ENCODE data around the gene FAM151A.
"Not testable (repeated sequence)": the region's sequence is repeated elsewhere in the genome, so short reads cannot be mapped to it uniquely, and the experiment has no call there.

The FAM151A gene

DNA sequence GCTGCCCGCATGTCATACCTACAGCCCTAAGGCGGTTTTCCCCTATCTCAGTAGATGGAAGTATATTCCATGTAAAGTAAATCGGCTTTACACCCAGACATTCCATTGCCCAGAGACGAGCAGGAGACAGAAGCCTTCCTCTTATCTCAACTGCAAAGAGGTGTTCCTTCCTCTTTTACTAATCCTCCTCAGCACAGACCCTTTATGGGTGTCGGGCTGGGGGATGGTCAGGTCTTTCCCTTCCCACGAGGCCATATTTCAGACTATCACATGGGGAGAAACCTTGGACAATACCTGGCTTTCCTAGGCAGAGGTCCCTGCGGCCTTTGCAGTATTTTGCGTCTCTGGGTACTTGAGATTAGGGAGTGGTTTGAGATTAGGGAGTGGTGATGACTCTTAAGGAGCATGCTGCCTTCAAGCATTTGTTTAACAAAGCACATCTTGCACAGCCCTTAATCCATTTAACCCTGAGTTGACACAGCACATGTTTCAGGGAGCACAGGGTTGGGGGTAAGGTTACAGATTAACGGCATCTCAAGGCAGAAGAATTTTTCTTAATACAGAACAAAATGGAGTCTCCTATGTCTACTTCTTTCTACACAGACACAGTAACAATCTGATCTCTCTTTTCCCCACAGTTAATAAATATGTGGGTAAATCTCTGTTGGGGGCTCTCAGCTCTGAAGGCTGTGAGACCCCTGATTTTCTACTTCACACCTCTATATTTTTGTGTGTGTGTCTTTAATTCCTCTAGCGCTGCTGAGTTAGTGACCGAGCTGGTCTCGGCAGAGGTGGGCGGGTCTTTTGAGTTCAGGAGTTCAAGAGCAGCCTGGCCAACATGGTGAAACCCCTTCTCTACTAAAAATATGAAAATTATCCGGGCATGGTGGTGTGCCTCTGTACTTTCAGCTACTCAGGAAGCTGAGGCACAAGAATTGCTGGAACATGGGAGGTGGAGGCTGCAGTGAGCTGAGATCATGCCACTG, 13.4 kb upstream of the FAM151A start:
- DNase-seq = not testable (repeated sequence)

DNA sequence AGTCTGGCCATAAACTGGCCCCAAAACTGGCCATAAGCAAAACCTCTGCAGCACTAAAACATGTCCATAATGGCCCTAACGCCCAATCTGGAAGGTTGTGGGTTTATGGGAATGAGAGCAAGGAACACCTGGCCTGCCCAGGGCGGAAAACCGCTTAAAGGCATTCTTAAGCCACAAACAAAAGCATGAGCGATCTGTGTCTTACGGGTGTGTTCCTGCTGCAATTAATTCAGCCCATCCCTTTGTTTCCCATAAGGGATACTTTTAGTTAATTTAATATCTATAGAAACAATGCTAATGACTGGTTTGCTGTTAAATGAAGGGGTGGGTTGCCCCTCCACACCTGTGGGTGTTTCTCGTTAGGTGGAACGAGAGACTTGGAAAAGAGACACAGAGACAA, 12.5 kb upstream of the FAM151A start:
- not testable (repeated sequence) for DNase-seq

DNA sequence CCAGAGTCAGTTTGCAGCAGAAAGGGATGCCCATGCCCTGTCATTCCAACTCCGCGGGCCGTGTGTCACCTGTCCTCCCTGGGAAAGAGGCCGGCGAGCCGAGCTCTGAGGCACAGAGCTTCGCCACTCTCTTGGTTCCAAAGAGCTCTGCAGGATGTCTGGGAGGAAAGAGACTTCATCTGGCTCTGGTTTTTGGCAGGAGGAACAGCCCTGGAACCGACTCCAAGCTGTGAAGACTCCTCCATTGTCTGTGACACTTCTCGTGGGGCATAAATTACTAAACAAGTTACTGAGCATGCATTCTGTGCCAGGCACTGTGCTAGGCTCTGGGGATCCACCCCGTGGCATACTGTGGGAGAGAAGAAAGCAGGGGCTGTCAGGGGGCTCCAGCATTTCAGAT, 3.9 kb upstream of the FAM151A start:
- no peak for DNase-seq

DNA sequence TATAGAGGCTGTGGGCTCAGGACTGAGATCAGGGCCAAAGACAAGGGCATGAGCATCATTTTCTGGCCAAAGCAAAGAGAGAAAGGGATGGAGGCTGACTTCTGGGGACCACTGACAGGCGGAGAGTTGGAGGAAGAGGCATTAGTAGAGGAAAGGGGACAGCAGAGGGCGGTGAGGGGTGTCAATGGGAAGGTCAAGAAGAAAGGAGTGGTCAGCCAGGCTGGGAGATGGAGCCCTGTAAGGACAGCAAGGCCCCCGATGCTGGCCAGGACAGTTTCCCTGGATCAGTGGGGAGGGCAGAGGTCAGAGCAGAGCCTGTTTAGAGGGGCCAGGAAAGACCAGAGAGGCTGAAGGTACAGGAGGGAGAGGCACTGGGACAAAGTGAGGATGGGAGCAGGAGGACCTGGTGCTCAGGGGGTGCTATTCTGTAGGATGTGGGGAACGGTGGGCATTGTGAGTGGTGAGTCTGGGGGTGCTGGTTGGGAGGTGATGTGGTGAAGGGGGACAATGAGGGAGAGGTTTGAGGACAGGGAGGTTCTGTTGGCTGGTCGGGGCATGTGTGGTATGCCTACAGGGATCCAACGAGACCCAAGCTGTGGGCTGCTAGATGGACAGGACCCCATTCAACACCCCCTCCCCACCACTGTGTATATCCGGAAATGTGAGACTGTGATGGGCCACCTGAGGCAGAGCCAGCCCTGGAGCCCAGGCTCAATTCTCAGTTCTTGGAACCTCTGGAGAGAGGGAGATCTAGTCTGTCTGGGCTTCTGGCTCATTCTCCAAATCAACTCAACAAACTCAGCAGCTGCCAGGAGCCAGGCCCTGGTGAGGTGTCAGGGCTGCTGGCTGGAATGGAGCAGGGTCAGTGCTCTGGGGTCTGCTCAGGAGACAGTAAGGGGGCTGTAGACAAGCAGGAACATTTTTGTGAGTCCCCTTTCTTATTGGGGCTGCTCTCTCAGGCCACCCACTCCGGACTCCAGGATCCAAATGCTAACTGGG, 1.4 kb upstream of the FAM151A start:
- no peak for DNase-seq

DNA sequence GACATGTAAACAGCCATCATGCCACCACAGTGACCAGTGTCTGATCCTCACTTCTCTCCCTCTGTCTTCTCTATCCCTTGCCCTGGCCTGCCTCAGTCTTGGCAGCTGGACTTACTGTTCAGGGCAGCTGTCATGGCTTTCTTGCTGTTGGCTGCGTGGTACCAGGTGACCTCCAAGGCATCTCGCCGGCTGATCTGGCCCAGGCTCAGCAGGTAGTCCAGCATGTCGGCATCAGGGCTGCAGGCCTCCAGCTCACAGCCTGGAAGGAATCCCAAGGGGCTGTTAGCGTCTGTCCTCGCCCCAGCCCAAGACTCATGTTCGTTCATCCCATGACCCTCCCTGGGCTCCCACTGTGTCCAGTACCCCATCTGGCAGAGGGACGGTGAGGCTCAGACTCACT, 3.6 kb downstream of the FAM151A start:
- DNase-seq = no peak

DNA sequence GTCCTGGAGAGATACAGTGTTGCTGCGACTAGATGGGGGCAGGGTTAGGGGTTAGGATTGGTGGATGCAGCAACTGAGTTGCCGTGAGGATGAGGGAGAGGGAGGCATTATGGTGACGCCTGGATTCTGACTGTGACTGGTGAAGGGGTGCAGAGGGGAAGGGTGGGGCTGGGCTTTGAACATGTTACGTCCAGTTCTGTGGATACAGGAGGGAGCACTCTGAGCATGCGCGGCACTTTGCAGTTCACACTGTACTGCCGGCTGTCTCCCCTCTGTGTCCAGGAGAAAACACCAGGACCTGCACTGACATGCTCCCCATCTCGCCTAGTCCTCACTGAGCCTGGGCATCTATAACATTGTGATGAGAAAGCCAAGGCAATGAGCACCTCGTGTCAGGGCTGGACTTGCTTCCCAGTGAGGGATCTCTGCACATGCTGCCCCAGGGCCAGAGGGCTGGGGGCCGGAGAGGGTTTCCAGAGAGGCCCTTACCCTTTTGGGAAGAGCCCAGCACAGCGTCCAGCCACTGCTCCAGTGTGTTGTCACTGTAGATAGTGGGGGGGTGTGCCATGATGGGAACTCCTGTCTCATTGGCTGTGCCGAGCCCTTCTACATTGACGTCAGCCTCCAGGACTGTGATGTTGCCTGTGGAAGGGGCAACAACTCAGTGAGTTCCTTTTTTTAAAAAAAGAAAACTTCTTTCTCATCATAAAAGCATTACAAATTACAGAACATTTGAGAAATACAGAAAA, 7.6 kb downstream of the FAM151A start:
- DNase-seq = no peak

DNA sequence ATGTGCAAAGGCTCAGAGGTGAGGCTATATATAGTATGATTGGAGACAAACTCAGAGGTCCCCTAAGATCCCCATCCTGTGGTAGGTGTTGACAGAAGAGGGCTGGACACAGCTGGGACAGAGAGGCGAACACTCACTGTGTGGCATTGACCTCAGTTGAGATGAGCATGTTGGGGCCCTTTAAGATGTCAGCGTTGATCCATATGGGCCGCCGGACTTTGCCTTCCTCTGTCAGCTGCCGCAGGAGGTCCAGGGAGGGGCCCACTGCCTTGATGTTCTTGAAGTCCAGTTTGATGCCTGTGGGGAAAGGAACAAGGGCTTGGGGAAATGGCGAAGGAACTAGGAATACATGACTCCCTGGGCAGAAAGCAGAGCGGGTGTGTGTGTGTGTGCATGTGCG, 8.8 kb downstream of the FAM151A start:
- no peak for DNase-seq

DNA sequence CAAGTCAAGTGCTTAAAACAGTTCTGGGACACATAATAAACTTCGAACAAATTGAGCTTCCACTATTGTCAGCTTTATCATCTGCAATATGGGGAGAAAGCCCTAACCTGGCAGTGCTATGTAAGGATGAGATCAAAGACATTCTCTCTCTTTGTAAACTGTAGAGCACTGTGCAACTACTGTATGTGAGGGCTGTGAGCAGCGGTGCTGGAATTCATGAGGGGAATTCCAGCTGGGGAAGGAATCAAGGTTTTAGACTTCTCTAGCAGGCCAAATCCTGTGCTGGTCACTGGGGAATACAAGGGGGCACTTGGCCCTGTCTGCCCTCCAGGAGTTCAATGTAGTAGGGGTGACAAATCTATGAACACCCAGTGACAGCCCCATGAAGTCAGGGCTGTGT, 9.3 kb downstream of the FAM151A start:
- no peak for DNase-seq

DNA sequence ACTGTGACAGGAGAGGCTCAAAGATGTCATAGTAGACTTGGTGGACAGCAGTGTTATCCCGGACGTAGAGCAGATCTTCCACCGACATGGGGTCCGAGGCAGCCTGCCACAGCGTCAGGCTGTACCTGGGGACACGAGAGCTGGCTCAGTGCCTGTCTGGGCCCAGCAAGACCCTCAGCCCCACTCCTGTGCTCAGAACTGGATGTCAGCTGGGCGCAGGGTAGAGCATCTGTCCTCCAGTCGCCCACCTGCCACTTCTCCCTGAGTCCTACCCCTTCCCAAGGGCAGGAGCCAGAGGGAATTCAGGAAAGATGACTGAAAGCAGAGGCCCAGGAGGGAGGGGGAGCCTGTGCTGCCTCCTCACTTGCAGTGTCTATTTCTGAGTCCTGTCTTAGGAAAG, 11.7 kb downstream of the FAM151A start:
- DNase-seq = no peak

DNA sequence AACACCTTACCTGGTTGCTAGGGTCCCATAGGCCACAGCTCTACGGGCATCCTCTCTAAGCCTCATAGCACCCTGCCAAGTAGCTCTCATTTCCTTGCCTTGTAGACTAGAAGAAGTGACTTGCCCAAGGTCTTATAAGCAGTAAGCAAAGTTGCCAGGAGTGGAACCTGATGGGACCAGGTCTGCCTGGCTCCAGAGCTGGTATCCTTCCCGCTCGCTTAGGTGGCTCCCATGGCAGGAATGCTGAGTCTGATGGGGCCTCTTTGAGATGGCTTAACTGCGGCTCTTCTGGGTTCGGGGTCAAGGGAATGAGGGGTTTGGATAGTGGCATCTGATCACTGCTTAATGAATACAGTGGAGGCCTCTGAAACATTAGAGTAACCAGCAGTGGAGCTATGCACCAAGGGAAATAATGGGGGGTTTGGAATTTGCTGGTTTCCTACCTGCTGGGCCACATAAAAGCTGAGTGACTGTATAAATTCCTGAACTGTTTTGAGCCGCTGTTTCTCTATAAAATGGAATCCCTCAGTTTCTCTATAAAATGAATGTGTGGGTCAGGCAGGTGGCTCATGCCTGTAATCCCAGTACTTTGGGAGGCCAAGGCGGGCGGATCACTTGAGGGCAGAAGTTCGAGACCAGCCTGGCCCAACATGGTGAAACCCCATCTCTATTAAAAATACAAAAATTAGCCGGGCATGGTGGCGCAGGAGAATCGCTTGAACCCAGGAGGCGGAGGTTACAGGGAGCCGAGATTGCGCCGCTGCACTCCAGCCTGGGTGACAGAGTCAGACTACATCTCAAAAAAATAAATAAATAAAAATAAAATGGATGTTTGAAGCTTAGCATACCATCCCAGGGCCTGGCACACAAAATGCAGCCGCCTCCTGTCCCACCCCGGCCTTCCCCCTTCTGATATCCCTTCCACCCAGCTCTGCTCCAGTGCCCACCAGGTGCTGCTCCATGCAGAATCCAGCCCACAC, 12.4 kb downstream of the FAM151A start:
- no peak for DNase-seq

DNA sequence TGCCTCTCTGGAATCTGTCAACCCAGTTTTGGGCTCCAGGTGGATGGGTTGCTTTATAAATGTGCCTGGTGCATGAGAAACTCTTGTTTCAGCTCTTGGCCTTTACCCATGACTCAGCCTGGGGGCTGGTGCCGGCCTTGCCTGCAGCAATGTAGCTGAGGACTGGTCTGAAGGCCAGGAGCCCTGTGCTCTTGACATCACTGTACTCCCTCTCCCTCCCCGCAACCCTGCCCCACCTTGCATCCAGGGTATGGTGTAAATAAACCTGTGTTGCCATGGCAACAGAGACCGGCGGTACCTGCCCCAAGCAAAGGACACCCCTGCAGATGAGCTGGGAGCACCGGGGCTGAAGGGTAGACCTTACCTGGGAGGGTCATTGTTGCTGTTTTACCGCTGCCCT, 13.3 kb downstream of the FAM151A start:
- DNase-seq = no peak

DNA sequence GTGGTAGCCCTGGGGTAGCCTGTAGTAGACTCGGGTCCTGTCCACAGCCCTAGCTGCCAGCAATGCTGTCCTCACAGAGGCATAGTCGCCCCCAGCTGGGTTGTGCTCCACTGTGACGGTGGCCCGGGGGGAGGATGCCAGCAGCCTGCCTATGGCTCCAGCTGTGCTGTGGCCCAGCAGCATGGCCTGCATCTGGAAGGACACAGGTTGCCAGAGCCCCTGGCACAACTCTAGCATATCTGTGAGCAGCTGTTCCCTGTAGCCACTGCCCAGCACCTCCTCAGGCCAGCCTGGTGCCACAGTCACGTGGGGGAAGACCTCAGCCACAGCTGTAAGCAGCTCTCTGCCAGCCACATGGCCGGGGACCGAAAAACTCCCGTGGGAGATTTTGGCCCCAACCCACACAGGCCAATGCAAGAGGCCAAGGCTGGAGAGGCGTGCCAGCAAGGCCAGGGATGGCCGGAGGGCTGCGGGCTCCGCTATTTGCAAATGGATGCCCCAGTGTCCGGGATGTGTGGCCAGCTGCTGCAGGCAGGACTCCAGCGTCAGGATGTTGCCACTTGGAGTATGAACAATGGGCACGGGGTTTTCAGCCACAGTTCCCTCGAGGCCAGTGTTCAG, 13.9 kb downstream of the FAM151A start:
- no peak for DNase-seq

DNA sequence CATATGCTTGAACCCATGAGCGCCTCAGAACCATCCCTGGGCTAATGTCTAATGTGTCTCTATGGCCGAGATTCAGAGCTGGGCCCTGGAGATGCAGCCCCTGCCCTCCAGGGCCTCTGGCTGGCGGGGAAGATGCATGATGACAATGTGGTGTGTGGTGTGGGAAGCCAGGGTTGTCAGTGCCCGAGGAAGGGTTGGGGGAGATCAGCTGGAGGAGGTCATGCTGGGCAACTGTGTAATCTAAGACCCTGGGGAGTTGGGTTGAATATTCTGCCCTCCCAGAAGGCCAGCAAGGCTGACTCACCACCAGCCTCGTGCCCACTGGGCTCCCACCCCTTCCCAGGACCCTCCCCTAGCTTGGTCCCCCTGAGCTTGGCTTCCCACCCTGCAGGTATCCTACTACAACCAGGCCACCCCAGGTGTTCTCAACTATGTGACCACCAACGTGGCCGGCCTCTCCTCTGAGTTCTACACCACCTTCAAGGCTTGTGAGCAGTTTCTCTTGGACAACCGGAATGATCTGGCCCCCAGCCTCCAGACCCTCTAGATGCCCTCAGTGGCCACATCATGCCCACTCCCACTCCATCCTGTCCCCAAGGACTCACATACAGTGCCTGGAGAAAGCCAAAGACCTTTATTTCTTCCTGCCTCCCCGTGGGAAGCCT, 14.6 kb downstream of the FAM151A start:
- no peak for DNase-seq

DNA sequence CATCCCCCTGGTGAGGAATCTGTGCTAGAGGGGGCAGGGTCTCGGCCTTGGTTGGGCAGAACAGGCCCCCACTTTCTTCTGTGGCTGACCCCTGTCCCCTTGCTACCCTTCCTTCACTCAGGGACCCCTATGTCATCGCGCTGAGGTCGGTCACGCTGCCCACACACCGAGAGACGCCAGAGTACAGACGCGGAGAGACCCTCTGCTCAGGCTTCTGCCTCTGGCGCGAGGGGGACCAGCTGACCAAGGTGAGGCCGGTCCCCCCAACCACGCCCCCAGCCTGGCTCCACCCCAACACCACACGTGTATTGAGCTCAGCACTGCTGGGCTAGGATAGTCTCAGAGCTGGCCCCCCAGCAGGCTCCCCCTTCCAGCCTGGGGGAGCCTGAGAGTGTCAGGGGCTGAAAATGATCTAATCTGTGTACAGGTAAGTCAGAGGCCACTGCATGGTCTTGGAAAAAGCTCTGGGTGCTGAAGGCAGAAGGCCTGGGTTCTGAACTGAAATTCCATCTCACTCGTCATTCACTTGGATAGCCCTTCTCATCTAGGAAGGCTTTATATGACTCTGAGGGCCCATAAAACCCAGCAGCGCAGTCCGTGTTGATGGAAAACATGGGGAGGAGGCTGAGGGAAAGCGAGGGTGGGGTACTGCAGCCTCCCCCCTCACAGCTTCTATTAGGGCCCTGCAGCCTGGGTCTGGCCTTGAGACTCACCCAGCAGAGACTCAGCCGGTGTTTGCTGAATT, 15.3 kb downstream of the FAM151A start:
- DNase-seq = no peak

DNA sequence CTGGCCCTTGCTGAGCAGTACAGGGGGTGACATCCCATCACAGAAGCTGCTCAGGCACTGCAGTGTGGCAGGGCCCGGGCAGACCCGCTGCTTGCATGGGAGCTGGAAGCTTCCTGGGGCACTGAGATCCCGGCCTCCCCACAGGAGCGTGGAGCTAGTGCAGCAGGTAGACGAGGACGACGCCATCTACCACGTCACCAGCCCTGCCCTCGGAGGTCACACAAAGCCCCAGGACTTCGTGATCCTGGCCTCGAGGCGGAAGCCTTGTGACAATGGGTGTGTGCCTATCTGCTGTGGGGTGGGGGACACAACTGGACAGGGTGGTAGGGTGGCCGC, 16.4 kb downstream of the FAM151A start:
- no peak for DNase-seq

DNA sequence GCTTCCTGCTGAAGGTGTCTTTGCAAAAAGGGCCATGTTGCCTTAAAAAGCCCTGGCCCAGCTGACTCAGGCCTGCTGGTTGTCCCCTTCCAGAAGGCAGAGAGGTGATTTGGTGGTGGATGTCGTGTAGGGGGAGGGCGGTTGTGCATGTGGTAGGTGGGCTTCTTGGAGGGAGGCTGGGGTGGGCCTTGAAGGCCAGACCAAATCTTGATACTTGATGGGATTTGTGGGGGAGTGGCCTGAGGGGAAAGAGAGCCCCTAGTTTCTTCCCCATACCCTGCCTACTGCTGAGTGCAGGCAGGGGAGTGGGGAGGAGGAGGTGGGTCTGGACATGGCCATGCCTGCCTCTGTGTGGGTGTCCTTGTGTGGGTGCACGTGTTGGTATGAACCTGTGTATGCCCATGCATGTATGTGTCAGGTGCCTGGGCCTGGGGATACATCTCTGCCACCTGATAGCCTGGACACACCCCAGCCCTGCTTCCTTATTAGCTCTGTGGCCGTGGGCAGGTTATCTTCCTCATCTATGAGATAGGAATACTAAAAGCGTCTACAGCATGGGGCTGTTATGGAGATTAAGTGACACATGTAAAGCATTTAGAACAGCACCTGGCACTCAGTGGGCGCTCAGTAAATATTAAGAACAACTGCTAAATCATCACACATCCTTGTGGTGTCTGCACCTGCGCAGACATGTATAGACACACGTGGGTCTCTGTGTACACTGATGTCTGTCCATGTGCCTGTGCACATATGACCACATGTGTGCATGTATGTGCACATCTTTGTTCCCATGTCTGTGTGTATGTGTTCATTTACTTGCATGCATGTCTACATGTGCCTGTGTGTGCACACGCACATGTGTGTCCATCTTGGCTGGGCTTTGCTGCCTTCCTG, 17.0 kb downstream of the FAM151A start:
- DNase-seq = no peak

DNA sequence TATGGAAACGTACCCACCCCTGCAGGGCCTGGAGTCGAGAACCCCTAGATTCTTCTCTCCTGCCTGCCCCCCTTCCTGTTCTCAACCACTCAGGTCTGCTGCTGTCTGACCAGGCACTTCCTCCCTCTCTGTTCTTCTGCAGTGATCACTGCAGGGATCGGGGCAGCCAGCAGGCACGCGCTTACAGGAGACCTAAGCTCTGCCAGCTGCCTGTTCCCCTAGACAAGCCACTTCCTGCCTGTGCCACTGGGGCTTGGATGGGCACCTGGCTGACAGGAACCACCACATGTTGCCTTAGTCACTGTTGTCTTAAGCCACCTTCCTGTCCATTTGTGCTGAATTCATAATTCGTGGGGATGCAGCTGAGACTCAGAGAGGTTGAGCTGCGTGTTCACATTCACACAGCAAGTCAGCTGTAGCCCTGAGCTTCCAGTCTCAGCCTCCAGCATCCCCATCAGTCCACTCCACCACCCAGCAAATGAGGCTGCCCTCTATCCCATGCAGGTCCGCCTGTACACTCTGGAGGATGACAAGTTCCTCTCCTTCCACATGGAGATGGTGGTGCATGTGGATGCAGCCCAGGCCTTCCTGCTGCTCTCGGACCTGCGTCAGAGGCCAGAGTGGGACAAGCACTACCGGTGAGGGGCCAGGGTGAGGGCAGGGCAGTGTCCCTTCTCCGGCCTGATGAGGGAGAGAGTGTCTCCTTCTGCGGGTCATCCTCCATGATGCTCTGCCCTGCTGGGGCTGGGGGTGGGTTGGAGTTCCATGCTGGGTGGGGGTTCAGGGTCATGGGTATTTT, 18.6 kb downstream of the FAM151A start:
- peak; percentile 62 to 69 for DNase-seq

DNA sequence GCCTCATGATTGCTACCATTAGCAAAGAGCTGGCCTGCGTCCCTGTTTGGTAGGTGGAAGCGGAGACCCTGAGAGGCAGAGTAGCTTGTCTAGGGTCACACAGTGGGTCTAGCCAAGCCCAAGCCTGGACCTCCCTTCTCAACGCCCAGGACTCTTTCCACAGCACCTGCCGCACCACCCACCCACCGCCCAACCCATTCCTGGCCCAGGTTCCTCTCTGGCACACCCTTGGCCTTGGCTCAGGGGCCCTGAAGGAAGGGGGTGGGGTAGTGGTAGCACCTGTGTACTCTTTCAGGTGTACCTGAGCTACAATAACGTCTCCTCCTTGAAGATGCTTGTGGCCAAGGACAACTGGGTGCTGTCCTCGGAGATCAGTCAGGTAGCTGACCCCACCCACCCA, 19.3 kb downstream of the FAM151A start:
- no peak for DNase-seq
